H54 (cell line): ENCODE measurements around the gene ATP10B.

Experiments
- DNase-seq: peaks from one replicate; pipeline ENCODE4 v3.0.0; 2011; ENCODE audit warnings: low spot score, mixed read lengths; ENCODE audit not compliant: insufficient read length
- FAIRE-seq: peaks from 3 replicates; lab custom pipeline; 2011; peaks lifted over from hg19 to GRCh38; lab: Jason Lieb, UNC
- POLR2A ChIP-seq: IDR thresholded peaks from 2 replicates; pipeline ENCODE4 v1.6.1; 2011; ENCODE audit warnings: low read depth, mild to moderate bottlenecking, low read length

ATP10B gene

GRCh38 chr5:160602744-160603143, 249.3 kb downstream of the ATP10B start:
- FAIRE-seq (no peak), DNase-seq (no peak)
- no peak for TF ChIP-seq POLR2A

DNA sequence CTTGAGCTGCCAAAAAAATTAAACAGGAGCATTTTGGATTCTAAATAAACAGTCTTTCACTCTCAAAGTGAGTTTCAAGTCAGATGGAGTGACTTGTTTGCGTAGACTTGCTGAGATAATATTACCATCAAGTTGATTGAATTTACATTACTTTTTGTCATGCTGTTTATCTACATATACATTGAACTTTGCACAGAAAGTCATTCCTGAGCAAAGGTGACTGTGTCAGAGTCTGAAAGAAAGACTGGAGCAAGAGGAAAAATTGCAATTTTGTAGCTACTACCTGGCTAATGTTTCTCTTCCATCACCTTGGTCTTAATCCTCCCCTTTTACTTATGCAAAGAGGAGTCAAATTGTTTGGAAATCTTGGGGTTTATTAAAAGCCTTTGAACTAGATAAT, 251.0 kb downstream of the ATP10B start:
- FAIRE-seq (no peak), DNase-seq (no peak)
- no peak for TF ChIP-seq POLR2A

- FAIRE-seq, result no peak
- no peak for DNase-seq
- no peak for TF ChIP-seq POLR2A
These were observed 278.7 kb downstream of the ATP10B start for GRCh38 chr5:160573318-160573717.

GRCh38 chr5:160567031-160567705, 284.8 kb downstream of the ATP10B start:
- TF ChIP-seq POLR2A, result no peak
- FAIRE-seq (no peak), DNase-seq (no peak)

DNA sequence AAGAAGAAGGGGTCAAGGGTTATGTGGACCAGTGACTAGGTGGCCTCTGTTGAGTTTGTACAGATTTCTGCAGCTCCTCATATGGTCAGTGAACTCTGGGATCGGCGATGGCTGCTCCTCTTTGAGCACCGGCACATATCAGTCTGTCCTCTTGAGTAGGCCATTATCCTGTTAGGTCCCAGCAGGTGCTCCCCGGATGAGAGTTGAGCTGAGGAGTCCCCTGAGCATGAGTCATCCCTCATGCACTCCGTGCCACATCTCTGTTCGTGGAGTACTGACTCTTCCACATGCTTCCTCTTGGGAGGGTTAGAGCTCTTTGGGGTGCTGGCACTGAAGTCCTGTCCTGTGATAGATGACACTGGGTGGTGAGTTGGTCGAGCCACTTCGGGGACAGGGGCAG, 286.6 kb downstream of the ATP10B start:
- no peak for DNase-seq

DNA sequence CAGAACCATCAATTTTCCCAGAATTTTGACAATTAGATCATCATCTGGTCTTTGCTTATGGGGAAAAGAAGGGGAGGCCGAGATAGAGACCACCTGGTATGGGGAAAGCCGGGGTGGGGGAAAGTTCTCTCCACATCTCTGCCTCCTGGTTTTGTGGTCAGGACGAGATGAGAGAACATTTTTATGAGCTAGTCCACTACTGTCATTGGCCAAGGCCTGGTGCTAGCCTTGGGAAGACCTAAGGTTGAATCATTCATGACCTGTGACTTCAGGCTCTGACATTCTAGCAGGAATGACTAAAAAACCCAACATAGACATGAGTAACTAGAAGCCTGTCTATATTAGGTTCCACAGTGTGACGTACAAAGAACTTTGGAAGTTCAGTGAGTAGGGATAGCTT, 295.2 kb downstream of the ATP10B start:
- no peak for TF ChIP-seq POLR2A
- no peak for FAIRE-seq
- no peak for DNase-seq

More for the DNA sequence above, 286.6 kb downstream of the ATP10B start:
- FAIRE-seq, result no peak
- no peak for TF ChIP-seq POLR2A

DNA sequence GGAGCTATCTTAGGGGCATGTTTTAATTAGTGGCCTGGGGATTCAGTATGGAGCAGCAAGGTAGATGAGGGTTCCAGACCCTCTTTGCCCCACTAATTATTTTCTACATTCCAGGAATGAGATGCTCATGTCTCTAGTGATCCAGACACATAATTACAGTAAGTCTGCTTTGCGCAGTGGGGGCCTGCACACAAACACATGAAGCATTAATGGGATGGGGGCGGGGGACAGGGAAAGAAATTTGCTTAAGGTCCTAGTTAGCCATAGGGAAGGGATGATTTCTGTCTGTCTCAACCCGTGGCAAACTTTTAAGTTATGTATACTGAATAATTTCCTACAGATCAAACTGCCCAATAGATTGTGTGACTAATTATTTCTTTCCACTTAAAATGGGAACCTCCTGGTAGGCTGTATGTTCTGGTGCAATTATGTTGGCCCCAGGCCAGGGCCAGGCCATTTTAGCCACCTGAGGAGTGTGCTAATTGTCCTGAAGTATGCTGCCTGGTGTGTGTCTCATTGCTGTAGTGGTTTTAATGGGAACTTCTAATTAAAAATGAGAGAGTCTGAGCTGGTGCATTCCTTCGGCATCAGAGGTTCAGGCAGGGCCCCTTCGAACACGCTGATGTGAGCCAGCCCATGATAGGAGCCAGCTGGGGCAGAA, 295.9 kb downstream of the ATP10B start:
- DNase-seq (no peak), FAIRE-seq (no peak)
- TF ChIP-seq POLR2A, result no peak

DNA sequence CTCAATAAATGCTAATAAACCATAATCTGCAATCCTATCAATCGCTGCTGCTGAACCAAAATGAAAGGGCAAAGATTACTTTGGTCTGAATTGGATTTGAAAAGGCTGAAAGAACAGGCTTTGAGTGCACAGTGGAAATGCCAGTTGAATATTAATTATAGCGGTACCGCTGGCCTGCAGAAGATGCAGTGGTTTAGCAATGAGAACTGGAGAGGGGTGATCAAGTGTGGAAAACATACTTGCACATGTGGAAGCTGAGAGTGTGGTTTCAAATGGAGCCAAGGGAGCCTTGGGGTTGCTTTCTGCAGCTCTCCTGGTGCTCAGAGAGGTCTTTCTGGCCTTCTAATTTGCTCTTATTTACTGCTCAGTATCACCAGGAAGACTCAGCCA, 296.4 kb downstream of the ATP10B start:
- DNase-seq, result no peak
- TF ChIP-seq POLR2A, result no peak
- FAIRE-seq, result no peak

DNA sequence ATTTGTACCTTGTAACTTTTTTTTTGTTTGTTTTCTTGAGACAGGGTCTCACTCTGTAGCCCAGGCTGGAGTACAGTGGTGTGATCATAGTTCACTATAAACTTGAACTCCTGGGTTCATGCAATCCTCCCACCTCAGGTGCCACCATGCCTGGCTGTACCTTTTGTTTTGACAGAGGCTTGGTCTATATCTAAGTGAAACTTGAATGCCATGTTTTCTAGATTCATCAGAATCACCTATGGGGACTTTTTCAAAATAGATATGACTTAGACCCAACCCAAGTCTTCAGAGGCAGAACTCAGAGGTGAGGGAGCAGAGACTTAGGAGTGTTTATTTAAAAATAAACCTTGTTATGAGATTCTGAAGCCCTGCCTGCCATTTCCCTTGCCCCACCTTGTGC, 301.9 kb downstream of the ATP10B start:
- FAIRE-seq (no peak), DNase-seq (no peak)
- TF ChIP-seq POLR2A, result no peak

GRCh38 chr5:160548949-160549645, 302.9 kb downstream of the ATP10B start:
- no peak for FAIRE-seq
- DNase-seq, result no peak
- no peak for TF ChIP-seq POLR2A

DNA sequence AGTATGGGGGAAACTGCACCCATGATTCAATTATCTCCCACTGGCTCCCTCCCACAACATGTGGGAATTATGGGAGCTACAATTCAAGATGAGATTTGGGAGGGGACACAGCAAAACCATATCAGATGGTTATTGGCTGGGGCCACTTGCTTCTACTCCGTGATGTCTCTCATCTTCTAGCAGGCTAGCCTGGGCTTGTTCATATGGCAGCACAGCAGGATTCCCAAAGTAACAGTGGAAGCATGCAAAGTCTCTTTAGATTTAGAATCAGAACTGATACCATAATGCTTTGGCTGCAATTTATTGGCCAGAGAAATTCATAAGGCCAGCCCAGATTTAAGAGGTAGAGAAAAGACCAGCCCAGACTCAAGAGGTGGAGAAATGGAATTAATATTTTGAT, 304.1 kb downstream of the ATP10B start:
- DNase-seq (no peak), FAIRE-seq (no peak)
- TF ChIP-seq POLR2A, result no peak

- TF ChIP-seq POLR2A, result no peak
- no peak for FAIRE-seq
- no peak for DNase-seq
These were observed 304.9 kb downstream of the ATP10B start for GRCh38 chr5:160547061-160547460.

DNA sequence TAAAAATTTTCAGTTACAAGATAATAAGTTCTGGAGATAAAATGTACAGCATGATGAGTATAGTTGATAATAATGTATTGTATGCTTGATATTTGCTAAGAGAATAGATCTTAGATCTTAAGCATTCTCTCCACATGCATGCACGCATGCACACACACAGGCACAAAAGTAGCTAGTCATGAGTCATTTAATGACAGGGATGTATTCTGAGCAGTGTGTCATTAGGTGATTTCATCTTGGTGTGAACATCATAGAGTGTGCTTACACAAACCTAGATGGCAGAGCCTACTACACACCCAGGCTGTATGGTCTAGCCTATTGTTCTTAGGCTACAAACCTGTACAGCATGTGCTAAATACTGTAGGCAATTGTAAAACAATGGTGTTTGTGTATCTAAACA, 306.2 kb downstream of the ATP10B start:
- DNase-seq (no peak), FAIRE-seq (no peak)
- TF ChIP-seq POLR2A, result no peak

DNA sequence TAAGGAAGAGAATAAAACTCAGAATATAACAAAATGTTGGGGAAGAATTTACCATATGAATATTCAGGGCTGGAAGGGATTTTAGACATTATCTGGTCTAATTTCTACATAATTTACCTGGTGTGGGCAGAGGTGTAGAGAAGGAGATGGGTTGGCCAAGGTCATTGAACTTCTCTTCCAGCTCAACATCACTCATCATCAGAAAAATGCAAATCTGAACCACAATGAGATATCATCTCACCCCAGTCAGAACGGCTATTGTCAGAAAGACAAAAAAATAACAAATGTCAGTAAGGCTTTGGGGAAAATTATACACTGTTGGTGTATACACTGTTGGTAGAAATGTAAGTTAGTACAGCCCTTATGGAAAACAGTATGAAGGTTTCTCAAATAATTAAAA, 308.6 kb downstream of the ATP10B start:
- FAIRE-seq, result no peak

More for the DNA sequence above, 308.6 kb downstream of the ATP10B start:
- no peak for TF ChIP-seq POLR2A
- DNase-seq, result no peak
